RWPE1 (cell line): ENCODE data around the gene LSM5.
"Not testable (repeated sequence)": the region's sequence is repeated elsewhere in the genome, so short reads cannot be mapped to it uniquely, and the experiment has no call there.

ENCODE experiments used
- CTCF ChIA-PET: fragments of 350-600 bp; sonication (Branson Sonifier 250); formaldehyde crosslinking; extraction: SDS; loops from one replicate; lab custom pipeline; 2021; lab: Yijun Ruan, JAX
- POLR2A ChIA-PET: fragments of 400-600 bp; formaldehyde crosslinking; extraction: SDS; loops from one replicate; lab custom pipeline; 2020; ENCODE audit warnings: antibody characterized with exemption; ENCODE audit not compliant: low non-redundant PET; lab: Yijun Ruan, JAX
- DNase-seq: peaks from one replicate; pipeline ENCODE4 v3.0.0; 2012; ENCODE audit warnings: low spot score
- H3K27ac ChIP-seq: fragments of 450-650 bp; 2 replicates; pipeline ENCODE4 v1.5.1; 2017
- CTCF ChIP-seq: fragments of 450-650 bp; conservative IDR thresholded peaks from 2 replicates; pipeline ENCODE4 v1.5.1; 2017; ENCODE audit warnings: low read depth, mild to moderate bottlenecking

Gene LSM5

GRCh38 chr7:32511791-32512190, 21.6 kb upstream of the LSM5 start:
- ChIA-PET POLR2A (no interaction called here), CTCF (interaction anchor here (0.6 kb wide), 1 partner anchor 95 kb away, joined by 4 read pairs; no protein-coding TSS in a partner anchor)
- TF ChIP-seq CTCF = no peak
- DNase-seq = no peak
- peak overlapping the region; percentile 35; the same call in 1 of the 2 replicates for H3K27ac ChIP-seq

GRCh38 chr7:32507414-32507813, 17.2 kb upstream of the LSM5 start:
- TF ChIP-seq CTCF = no peak
- no peak overlapping the region for H3K27ac ChIP-seq
- CTCF ChIA-PET = no interaction called here

DNA sequence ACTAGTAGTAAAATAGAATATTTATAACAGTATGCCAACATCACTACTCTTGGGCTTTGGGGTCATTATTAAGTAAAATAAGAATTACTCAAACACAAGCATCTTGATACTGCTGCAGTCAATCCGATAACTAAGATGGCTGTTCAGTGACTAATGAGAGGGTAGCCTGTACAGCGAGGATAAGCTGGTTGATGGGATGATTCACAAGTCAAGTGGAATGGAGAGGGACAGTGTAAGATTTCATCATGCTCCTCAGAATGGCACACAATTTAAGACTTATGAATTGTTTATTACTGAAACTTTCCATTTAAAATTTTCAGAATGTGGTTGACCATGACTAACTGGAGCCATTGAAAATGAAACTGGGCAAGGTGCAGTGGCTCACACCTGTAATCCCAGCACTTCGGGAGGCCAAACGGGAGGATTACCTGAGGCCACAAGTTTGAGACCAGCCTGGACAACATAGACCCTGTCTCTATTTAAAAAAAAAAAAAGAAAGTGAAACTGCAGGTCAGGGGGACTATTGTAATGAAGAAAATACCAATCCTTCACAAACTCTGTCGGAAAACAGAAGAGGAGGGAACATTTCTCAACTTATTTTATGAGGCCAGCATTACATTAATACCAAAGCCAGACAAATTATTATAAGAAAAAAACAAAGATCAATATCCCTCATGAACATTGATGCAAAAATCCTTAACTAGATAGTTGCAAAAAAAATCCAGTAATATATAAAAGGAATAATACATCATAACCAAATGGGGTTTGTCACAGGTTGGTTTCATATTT, 16.3 kb upstream of the LSM5 start:
- POLR2A ChIA-PET = no interaction called here
- peak; percentile 84 for DNase-seq
- H3K27ac ChIP-seq = no peak overlapping the region
- CTCF ChIA-PET = no interaction called here
- TF ChIP-seq CTCF = no peak

More at GRCh38 chr7:32507414-32507813, 17.2 kb upstream of the LSM5 start:
- no peak for DNase-seq
- POLR2A ChIA-PET = no interaction called here

DNA sequence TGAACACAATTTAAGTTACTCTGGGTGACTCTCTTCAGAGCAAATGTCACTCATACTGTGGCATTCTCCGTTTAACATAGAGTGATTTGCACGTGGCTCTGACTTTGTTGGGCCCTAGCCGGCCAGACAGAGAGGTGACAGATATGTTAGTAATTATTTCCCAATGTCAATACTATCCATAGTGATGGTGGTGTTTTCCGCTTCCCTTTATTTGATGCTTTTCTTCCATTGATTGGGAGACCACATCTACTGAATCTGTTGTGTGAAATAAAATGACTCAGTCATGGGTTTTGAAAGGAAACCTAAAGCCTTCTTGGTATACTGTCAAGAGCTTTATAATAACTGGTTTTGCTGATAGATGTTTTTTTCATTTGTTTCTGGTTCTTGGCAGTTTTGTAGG, 12.5 kb upstream of the LSM5 start:
- DNase-seq = no peak
- no peak for TF ChIP-seq CTCF
- no peak overlapping the region for H3K27ac ChIP-seq
- CTCF ChIA-PET = no interaction called here
- POLR2A ChIA-PET = no interaction called here

DNA sequence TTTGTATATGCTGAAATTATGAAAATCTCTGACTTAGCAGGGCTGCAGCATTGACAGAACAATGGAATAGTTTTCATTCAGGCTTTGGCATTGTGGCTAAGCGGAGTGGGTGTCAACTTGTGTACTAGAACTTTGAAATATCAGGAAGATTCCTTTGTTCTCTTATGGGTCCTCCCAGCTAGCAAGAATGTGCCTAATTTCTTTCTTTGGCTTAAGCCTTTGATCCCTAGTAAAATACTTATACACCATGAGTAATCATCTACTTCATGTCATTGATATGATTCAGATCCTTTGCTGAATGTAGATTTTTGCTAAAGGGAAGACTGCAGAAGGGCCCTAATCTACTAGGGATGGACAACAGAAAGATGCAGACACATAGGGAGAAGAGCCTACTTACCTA, 11.3 kb upstream of the LSM5 start:
- H3K27ac ChIP-seq = no peak overlapping the region
- ChIA-PET POLR2A (no interaction called here), CTCF (no interaction called here)
- DNase-seq = peak; percentile 65
- no peak for TF ChIP-seq CTCF

- ChIA-PET CTCF (no interaction called here), POLR2A (interaction anchor here (1.0 kb wide), 1 partner anchor 11 kb away, joined by 3 read pairs; the partner anchor contains the start of gene LSM5)
- no peak for DNase-seq
- no peak for TF ChIP-seq CTCF
- H3K27ac ChIP-seq = no peak overlapping the region
These were observed 10.8 kb upstream of the LSM5 start for GRCh38 chr7:32500922-32501341.

- POLR2A ChIA-PET = interaction anchor here (1.0 kb wide), 1 partner anchor 10 kb away, joined by 3 read pairs; the partner anchor contains the start of gene LSM5
- H3K27ac ChIP-seq, DNase-seq, CTCF ChIA-PET: not testable (repeated sequence)
These were observed 10.0 kb upstream of the LSM5 start for GRCh38 chr7:32500216-32500615.

DNA sequence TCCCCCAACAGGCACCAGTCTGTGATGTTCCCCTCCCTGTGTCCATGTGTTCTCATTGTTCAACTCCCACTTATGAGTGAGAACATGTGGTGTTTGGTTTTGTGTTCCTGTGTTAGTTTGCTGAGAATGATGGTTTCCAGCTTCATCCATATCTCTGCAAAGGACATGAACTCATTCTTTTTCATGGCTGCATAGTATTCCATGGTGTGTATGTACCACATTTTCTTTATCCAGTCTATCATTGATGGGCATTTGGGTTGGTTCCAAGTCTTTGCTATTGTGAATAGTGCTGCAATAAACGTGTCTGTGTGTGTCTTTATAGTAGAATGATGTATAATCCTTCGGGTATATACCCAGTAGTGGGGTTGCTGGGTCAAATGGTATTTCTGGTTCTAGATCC, 9.6 kb upstream of the LSM5 start:
- POLR2A ChIA-PET = interaction anchor here (1.0 kb wide), 1 partner anchor 9 kb away, joined by 3 read pairs; the partner anchor contains the start of gene LSM5
- CTCF ChIA-PET, H3K27ac ChIP-seq, DNase-seq: not testable (repeated sequence)
